K562 (cell line): ENCODE data around the gene BMPER. TPM values are rescaled to one million over a fixed set of nuclear protein-coding genes. Genes with fewer than 3 reads are reported as not detected.

ENCODE experiments used
- ATAC-seq: fragments of 200-7000 bp; cut with Tn5 transposase; 3 replicates; pipeline ENCODE4 v1.9.1; 2020; ENCODE audit warnings: moderate library complexity
- BruUV-seq: library from RNA; stranded (reverse); fragments of 400-500 nt; replicated peaks from 2 replicates; lab custom pipeline; 2021; lab: Mats Ljungman, UMichigan
- CTCF ChIA-PET: fragments of 300-600 bp; formaldehyde crosslinking; extraction: SDS; loops from one replicate; lab custom pipeline; 2021; ENCODE audit warnings: low intra/inter-chr PET ratio; lab: Yijun Ruan, JAX
- POLR2A ChIA-PET: fragments of 300-600, 350-650 bp; sonication (Branson Sonifier 250); formaldehyde crosslinking; extraction: SDS; loops from one replicate; lab custom pipeline; 2021; ENCODE audit warnings: antibody characterized with exemption, inconsistent platforms; lab: Yijun Ruan, JAX
- DNase-seq, 4 experiments: peaks; one replicate each; pipeline versions ENCODE4 v3.0.0 to v3.0.0-alpha.2; 2011 to 2018; ENCODE audit warnings: low spot score in 3 of 4, mixed read lengths in 3 of 4; ENCODE audit errors: extremely low read depth in 1 of 4
- FAIRE-seq: peaks from 2 replicates; lab custom pipeline; 2011; peaks lifted over from hg19 to GRCh38; lab: Jason Lieb, UNC
- H2AFZ ChIP-seq: 2 replicates; pipeline ENCODE4 v1.6.0; 2011; ENCODE audit warnings: low read depth, low read length, control low read depth, inconsistent platforms
- H3K27ac ChIP-seq: fragments of 200-600 bp; 3 replicates; pipeline ENCODE4 v1.8.0; 2011; ENCODE audit warnings: low read depth, mild to moderate bottlenecking, control low read depth, inconsistent platforms, low read length, moderate library complexity, mixed read lengths; ENCODE audit errors: extremely low read depth
- H3K27me3 ChIP-seq, 2 experiments: fragments of 300-600 bp in 1 of 2; 2 replicates in 1 of 2; 3 replicates in 1 of 2; pipeline versions ENCODE4 v1.6.0 to v1.8.0; 2011; ENCODE audit warnings: inconsistent platforms in 2 of 2, low read length in 2 of 2, mild to moderate bottlenecking in 1 of 2, mixed read lengths in 1 of 2, moderate library complexity in 1 of 2; ENCODE audit not compliant: control insufficient read depth in 2 of 2, insufficient read depth in 2 of 2
- H3K36me3 ChIP-seq: fragments of 300-600 bp; 3 replicates; pipeline ENCODE4 v1.8.0; 2011; ENCODE audit warnings: mild to moderate bottlenecking, low read length, inconsistent platforms; ENCODE audit not compliant: control insufficient read depth, insufficient read depth
- H3K4me1 ChIP-seq, 2 experiments: fragments of 200-600 bp in 1 of 2; replicated peaks in 1 of 2; 2 replicates in 1 of 2; 3 replicates in 1 of 2; pipeline versions ENCODE4 v1.5.1 to v1.8.0; 2011; ENCODE audit warnings: inconsistent platforms in 2 of 2, low read length in 2 of 2, mild to moderate bottlenecking in 1 of 2, mixed read lengths in 1 of 2, moderate library complexity in 1 of 2; ENCODE audit not compliant: control insufficient read depth in 2 of 2, insufficient read depth in 2 of 2
- H3K4me2 ChIP-seq: 2 replicates; pipeline ENCODE4 v1.6.1; 2011; ENCODE audit warnings: low read length, control low read depth, inconsistent platforms, mixed read lengths; ENCODE audit not compliant: insufficient read depth
- H3K4me3 ChIP-seq: fragments of 200-600 bp; sonication (generic), shearing (Covaris generic); 2 replicates; pipeline ENCODE4 v1.5.1; 2016; ENCODE audit warnings: control low read depth, inconsistent platforms
- H3K79me2 ChIP-seq: fragments of 200-600 bp; 3 replicates; pipeline ENCODE4 v1.8.0; 2011; ENCODE audit warnings: low read length, inconsistent platforms; ENCODE audit not compliant: control insufficient read depth, insufficient read depth
- H3K9ac ChIP-seq, 2 experiments: 2 replicates each; pipeline versions ENCODE4 v1.6.0 to v1.6.1; 2011; ENCODE audit warnings: low read depth in 2 of 2, low read length in 2 of 2, control low read depth in 1 of 2, inconsistent platforms in 1 of 2, mild to moderate bottlenecking in 1 of 2, mixed read lengths in 1 of 2; ENCODE audit not compliant: insufficient read depth in 1 of 2
- H3K9me1 ChIP-seq: one replicate; pipeline ENCODE4 v1.6.0; 2011; ENCODE audit warnings: inconsistent platforms, mild to moderate bottlenecking, low read length, moderate library complexity; ENCODE audit not compliant: control insufficient read depth, insufficient read depth
- H3K9me3 ChIP-seq: replicated peaks from 2 replicates; pipeline ENCODE4 v1.5.1; 2011; ENCODE audit warnings: low read depth, low read length, inconsistent platforms; ENCODE audit not compliant: control insufficient read depth, insufficient read depth
- H4K20me1 ChIP-seq: replicated peaks from 2 replicates; pipeline ENCODE4 v1.6.1; 2011; ENCODE audit warnings: low read length, inconsistent platforms, mixed read lengths; ENCODE audit not compliant: control insufficient read depth, insufficient read depth
- ETV5 ChIP-seq: sonication (generic); formaldehyde crosslinking; IDR thresholded peaks from 2 replicates; pipeline ENCODE4 v1.4.0; 2020; ENCODE audit warnings: low read depth, mild to moderate bottlenecking, missing genetic modification reagents
- L3MBTL2 ChIP-seq: fragments of 450-650 bp; IDR thresholded peaks from 2 replicates; pipeline ENCODE4 v1.6.1; 2016; ENCODE audit warnings: mild to moderate bottlenecking, moderate library complexity
- RAD21 ChIP-seq, 2 experiments: fragments of 250-450 bp in 1 of 2; fragments of 450-650 bp in 1 of 2; sonication (Bioruptor Pico) in 1 of 2; formaldehyde crosslinking in 1 of 2; IDR thresholded peaks in 1 of 2; conservative IDR thresholded peaks in 1 of 2; 2 replicates each; pipeline versions ENCODE4 v1.4.0 to v1.8.0; 2020 to 2022; ENCODE audit warnings: mild to moderate bottlenecking in 2 of 2, moderate library complexity in 1 of 2
- ZNF174 ChIP-seq: fragments of 250-450 bp; sonication (Bioruptor Pico); IDR thresholded peaks from 2 replicates; pipeline ENCODE4 v1.4.0; 2020; ENCODE audit warnings: mild to moderate bottlenecking
- ZNF197 ChIP-seq: fragments of 200-800 bp; sonication (Bioruptor generic); IDR thresholded peaks from 2 replicates; pipeline ENCODE4 v1.6.1; 2016; ENCODE audit warnings: low read depth, missing genetic modification characterization, missing compliant biosample characterization
- WGBS: fragments of 100-300 bp; shearing (Covaris generic); methylation state at CpG from one replicate; pipeline ENCODE4 v1.1.6; 2016; ENCODE audit warnings: low coverage, mixed read lengths; ENCODE audit not compliant: insufficient coverage; ENCODE audit errors: missing lambda C conversion rate; 5-methylcytosine and 5-hydroxymethylcytosine counted together
- in situ Hi-C: fragments of 300-500 bp; cut with MboI; formaldehyde crosslinking; loops from 4 replicates; pipeline ENCODE4 v1.15.0; 2018; ENCODE audit warnings: inconsistent platforms, mixed read lengths
- intact Hi-C: fragments of 100-400 bp; cut with micrococcal nuclease; formaldehyde crosslinking; loops from 2 replicates; pipeline ENCODE4 v1.14.2; 2022
- polyA plus RNA-seq, 8 experiments: library from polyadenylated mRNA; depleted of rRNA in 4 of 8; stranded (reverse) in 5 of 8; unstranded in 3 of 8; fragments of >200 nt; fragmentation: Nextera tagmentation in 2 of 8; fragmentation: Illumina TruSeq in 1 of 8; extraction: Ambion mirVana in 2 of 8; extraction: Trizol in 1 of 8; gene quantifications; 2 replicates each; pipeline versions ENCODE4 v1.2.1 to v1.2.3, GENCODE V29; 2011 to 2014; ENCODE audit warnings: inconsistent platforms in 1 of 8, missing spikeins in 1 of 8
- total RNA-seq, 7 experiments: library from RNA; depleted of rRNA in 6 of 7; stranded (reverse); fragments of >200 nt in 6 of 7; fragmentation: Illumina TruSeq in 2 of 7; extraction: Trizol in 2 of 7; gene quantifications; 2 replicates each; pipeline versions ENCODE4 v1.2.1 to v1.2.3, GENCODE V29; 2011 to 2021; ENCODE audit warnings: low replicate concordance in 1 of 7
- TF ChIP-seq, protein P1 (sequence below), 3 experiments: IDR thresholded peaks in 2 of 3; conservative IDR thresholded peaks in 1 of 3; 2 replicates each; pipeline ENCODE4 v1.5.1; 2011 to 2012; ENCODE audit warnings: low read length in 3 of 3, mild to moderate bottlenecking in 3 of 3, control low read depth in 2 of 3, improper control_type of control experiment in 1 of 3, inconsistent platforms in 1 of 3, low read depth in 1 of 3, mixed read lengths in 1 of 3, moderate library complexity in 1 of 3; ENCODE audit not compliant: insufficient read depth in 2 of 3

Gene BMPER
- total and polyA plus RNA-seq, 9 of the 15 experiments (the other 6 are each of a cell fraction or from before 2014, with no cell fraction given), result not detected

GRCh38 chr7:34091321-34091917 is 186.1 kb downstream of the BMPER start:
- Histone ChIP-seq H3K9me3 (no peaks in the 10 kb centered on the region), H2AFZ (no peak overlapping the region), H3K27me3 (no peaks in the 10 kb centered on the region), H3K4me3 (no peak overlapping the region), H3K4me1 (no peaks in the 10 kb centered on the region), H3K36me3 (no peaks in the 10 kb centered on the region), H3K27ac (no peak overlapping the region), H3K4me2 (no peak overlapping the region), H3K9me1 (no peaks in the 10 kb centered on the region), H3K9ac (no peak overlapping the region), H3K79me2 (no peaks in the 10 kb centered on the region), H4K20me1 (no peaks in the 10 kb centered on the region)
- FAIRE-seq (no peak), ATAC-seq (no peak), DNase-seq (peak in 3 of 4 experiments; percentile 8 to 29 (median 12))
- CTCF ChIA-PET, result interaction anchor here (0.6 kb wide), 1 partner anchor 245 kb away, joined by 3 read pairs; no protein-coding TSS in a partner anchor
- WGBS, result 0% methylated on average over 4 of the region's 4 CpGs
- BruUV-seq, result no TSS peak
- POLR2A ChIA-PET, result no interaction called here
- TF ChIP-seq L3MBTL2 (no peak), ZNF174 (CRISPR knock-in tag) (no peak), RAD21 (CRISPR knock-in tag; conservative IDR thresholded peaks at IDR 0.05 in 1 of 2, IDR thresholded peaks at IDR 0.05 in 1 of 2) (peak; percentile 12 to 45; a peak in 2 of 4 replicates), ZNF197 (no peak), ETV5 (CRISPR knock-in tag) (no peak)
- TF ChIP-seq, protein P1, sequence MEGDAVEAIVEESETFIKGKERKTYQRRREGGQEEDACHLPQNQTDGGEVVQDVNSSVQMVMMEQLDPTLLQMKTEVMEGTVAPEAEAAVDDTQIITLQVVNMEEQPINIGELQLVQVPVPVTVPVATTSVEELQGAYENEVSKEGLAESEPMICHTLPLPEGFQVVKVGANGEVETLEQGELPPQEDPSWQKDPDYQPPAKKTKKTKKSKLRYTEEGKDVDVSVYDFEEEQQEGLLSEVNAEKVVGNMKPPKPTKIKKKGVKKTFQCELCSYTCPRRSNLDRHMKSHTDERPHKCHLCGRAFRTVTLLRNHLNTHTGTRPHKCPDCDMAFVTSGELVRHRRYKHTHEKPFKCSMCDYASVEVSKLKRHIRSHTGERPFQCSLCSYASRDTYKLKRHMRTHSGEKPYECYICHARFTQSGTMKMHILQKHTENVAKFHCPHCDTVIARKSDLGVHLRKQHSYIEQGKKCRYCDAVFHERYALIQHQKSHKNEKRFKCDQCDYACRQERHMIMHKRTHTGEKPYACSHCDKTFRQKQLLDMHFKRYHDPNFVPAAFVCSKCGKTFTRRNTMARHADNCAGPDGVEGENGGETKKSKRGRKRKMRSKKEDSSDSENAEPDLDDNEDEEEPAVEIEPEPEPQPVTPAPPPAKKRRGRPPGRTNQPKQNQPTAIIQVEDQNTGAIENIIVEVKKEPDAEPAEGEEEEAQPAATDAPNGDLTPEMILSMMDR (IDR thresholded peaks at IDR 0.05 in 2 of 3, conservative IDR thresholded peaks at IDR 0.05 in 1 of 3; ENCODE audit: insufficient read depth in 2 of 3, low read depth in 1 of 3, low read length in 3 of 3), result peak in 2 of 3 experiments; percentile 24 to 26; a peak in 2 of 6 replicates
- in situ Hi-C loops, result no loop called here
- intact Hi-C loops, result no loop called here
